HG03439 (cell line): ENCODE measurements around the gene DCST2.

Experiments
- ATAC-seq: cut with Tn5 transposase; IDR thresholded peaks from one replicate; pipeline ENCODE4 v1.9.1; 2021; ENCODE audit warnings: mild to moderate bottlenecking, moderate library complexity; ENCODE audit not compliant: unreplicated experiment

The DCST2 gene

GRCh38 chr1:155050560-155051341, 17.2 kb upstream of the DCST2 start, which contains the start of gene ADAM15:
TSS of gene ADAM15 (plus strand) at chr1:155051316. CDS start at chr1:155051387, 71 bp downstream.
- peak; percentile 66 for ATAC-seq

- no peak for ATAC-seq
These were observed 16.3 kb upstream of the DCST2 start for GRCh38 chr1:155049651-155050559.

DNA sequence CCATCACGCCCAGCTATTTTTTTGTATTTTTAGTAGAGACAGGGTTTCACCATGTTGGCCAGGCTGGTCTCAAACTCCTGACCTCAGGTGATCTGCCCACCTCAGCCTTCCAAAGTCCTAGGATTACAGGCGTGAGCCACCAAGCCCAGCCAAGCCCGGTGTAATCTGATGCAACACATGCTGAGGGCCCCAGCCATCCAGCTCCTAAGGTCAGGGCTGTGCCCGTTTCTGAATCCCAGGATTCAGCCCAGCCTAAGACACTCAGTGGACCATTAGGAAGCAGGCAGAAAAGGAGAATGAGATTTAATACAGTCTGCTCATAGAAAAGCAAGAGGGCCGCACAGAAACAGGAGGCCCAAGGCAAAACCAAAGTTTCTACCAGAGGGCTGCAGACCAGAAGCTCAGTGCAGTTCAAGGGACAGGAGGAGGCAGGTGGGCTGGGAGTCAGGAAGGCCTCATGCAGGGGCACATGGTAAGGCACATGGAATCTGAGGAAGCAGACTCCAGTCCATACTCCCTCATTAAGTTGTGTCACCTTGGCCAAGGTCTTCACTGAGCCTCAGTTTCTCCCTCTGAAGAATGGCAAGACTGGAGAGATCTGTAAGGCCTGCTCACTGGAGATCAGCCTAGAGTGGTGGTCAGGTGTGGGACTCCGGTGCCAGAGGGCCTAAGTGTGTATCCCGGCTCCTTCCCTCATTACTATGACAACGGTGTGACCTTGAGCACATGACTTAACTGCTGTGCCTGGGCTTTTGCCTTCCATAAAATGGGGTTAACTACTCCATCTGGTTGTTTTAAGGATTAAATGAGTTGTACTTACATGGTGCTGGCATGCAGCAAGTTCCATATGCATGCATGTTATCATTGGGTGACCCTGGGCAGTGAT, 15.1 kb upstream of the DCST2 start:
- ATAC-seq = no peak

DNA sequence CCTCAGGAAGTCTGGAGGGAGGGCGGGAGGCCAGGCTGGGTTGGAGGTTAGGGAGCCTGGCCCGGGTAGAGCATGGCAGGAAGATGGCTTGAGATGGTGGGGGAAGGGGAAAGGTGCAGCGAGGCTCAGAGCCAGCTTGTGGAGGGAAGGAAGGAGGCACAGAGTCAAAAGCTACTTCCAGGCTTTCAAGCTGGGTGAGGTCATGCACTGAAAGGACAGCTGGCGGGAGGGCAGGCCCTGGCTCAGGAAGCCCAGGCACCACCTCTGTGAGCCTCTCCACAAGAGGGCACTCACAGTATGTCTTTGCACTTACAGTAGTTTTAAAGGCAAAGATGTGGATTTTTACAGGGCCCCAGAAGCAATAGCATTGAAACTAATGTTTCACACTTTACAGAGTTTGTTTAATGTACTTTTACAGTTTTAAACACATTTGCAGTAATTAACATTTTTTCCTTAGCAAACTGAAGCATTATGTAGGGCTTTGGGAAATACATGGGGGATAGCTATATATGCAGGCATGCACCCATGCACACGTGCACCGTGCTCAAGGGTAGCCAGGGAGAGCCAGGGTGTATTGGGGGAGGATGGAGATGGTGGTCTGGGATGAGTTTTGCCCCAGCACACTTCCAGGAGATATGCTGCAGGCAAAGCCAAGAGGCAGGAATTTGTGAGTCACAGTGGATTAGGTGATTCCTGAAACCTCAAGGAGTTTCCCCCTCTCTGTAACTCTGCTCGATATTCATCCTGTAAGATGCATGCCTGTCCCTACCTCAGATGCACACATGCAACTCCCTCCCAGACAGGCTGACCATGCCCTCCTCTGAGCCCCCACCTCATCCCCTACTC, 11.5 kb upstream of the DCST2 start:
- ATAC-seq = no peak

DNA sequence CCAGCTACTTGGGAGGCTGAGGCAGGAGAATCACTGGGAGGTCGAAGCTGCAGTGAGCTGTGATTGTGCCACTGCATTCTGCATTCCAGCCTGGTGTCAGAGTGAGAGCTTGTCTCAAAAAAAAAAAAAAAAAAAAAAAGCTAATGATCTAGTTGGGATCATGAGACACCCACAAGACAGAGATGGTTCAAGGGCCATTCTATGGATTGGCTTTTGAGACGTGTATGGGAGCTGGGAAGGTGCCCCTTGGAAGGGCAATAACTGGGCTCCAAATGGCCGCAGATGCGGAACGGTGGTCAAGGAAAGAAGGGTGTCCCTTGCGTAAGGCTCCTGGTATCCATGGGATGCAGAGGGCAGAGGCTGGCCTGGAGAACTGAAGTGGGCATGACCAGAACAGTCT, 10.8 kb upstream of the DCST2 start:
- no peak for ATAC-seq

DNA sequence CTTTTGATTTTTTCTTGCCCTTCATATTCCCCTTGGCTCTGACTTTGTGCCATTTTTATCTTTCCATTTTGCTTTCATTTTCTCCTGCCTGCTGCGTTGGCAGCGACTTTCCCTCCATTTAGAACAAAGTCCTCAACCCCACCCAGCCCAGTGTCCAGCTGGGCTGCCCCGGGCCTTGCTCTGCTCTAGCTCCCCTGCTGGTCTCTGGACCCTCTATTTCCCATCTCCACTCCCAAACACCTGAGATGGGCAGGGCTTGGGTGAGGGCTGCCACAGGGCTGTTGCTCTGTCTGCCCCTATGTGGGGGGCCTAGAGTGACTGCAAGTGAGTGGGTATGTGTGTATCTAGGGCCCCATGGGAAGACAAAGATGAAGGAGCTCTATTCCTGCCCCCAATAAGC, 10.2 kb upstream of the DCST2 start:
- no peak for ATAC-seq

DNA sequence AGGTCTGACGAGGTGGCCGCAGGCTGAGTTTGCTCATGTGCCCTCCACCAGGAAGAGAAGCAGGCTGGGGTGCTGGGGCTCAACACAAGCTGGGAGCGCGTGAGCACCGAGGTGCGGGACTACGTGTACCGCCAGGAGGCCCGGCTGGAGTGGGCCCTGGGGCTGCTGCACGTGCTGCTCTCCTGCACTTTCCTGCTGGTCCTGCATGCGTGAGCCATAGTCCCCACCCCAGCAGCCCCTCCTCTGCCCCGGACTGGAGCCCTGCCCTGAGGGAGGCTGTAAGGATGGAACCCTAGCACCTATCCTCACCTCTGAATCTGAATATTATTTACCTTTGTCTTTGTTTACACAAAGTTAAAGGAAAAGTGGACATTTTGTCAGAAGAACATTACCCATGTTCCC, 9.7 kb upstream of the DCST2 start:
- no peak for ATAC-seq

GRCh38 chr1:155042789-155043188, 9.2 kb upstream of the DCST2 start:
- no peak for ATAC-seq

- no peak for ATAC-seq
These were observed 6.9 kb upstream of the DCST2 start for GRCh38 chr1:155040358-155041093.

DNA sequence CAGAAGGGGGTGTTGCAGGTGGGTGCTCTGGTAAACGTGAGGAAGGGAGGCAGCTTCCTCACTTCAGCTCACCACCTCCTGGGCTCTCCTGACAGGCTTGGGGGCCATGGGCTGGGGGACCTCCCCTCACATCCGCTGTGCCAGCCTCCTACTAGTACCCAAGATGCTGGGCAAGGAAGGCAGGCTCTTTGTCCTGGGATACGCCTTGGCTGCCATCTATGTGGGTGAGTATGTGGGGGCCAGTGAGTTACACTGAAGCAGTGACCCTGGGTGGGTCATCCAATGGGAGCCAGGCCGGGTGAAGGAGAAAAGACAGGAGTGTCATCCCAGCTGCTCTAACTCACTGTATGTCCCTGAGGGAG, 5.7 kb upstream of the DCST2 start:
- no peak for ATAC-seq

- no peak for ATAC-seq
These were observed 5.2 kb upstream of the DCST2 start for GRCh38 chr1:155038602-155039307.

DNA sequence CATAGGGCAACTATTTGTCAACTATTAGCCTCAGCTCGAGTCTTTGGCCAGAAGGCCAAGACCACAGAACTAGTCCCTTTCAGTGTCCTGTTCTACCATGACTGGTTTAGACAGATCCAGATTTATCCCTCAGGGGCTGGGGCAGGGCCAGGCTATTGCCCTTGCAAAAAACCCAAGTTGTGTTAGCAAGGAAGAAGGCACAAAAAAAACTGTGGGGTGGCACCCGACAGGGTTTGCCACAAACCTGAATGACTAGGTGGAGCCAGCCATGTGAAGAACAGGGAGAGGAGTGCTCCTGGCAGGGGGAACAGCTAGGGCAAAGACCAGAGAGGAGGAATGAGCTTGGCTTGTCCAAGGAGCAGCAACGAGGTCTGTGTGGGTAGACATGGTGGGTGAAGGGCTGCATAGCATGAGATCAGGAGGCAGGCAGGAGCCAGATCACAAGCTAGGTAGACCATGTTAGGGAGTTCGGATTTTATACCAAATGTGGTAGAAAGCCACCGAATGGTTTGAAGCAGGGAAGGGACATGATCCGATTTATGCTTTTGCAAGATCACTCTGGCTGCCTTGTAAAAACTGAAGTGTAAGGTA, 4.4 kb upstream of the DCST2 start:
- no peak for ATAC-seq

DNA sequence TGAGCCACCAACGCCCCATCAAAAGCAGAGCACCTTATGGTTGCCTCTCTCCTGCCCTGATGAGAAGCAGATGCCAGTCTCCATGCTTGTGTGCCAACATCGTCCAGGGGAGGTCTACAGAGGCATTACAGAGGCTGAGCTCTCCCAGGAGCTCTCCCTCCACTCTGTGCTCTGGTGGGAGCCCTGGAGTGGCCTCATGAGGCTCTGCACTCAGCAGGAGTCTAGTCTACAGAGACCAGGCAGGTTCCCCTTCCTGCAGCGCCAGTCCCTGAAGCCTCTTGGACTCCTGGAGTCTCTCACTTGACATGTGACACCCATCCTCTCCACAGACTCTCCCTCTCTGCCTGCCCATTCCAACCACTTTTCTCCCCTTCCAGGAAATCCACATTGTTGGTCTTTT, 3.5 kb upstream of the DCST2 start:
- ATAC-seq = no peak

DNA sequence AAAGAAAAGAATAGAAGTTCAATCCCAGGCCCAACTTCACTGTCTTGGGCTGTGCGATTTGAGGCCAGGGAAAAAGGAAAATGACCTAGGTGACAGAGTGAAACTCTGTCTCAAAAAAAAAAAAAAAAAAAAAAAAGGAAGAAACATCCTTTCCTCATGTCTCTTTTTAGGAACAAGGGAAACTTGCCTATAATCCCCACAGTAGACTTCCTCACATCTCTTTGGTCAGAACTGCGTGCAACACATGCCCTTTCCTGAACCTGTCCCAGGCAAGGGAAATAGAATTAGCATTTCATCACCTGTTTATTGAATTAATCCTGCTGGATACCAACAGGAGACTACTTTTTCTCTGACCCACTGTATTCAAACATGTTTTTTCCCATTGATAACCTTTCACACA, 2.4 kb upstream of the DCST2 start:
- ATAC-seq = no peak

DNA sequence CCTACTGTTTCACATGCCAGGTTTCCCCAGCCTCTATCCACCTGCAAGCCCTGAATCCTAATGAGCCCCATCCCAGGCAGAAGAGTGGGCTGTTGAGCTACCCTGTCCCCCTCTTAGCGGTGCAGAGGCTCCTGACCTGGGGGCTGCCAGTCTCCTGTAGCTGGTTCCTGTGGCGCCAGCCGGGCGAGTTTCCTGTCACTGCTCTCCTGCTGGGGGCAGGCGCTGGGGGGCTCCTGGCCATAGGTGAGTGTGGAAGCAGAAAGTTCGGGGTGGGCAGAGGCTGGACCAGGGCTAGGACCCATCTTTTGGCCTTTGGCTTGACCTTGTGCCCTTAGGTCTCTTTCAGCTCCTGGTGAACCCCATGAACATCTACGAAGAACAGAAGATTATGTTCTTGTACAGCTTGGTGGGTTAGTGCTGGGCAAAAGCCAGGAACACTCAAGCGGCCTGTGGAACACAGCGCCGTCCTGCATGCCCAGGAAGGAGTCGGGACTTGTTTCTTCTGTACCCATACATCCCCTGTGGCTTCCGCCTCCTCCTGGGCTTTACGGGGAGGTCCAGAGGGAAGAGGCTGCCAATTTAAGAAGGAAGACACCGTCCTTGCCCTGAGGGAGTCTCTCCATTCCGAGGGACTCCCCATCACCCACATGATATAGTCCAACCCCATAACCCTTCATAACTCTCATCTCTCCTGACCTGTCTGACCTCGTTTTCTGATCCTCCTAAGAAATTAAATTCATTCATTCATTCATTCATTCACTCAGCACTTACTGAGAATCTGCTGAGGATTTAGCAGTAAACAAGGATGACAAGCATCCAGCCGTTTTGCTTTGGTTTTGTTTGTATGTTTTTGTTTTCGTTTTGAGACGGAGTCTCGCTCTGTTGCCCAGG, 982 bp upstream of the DCST2 start:
- ATAC-seq = no peak

DNA sequence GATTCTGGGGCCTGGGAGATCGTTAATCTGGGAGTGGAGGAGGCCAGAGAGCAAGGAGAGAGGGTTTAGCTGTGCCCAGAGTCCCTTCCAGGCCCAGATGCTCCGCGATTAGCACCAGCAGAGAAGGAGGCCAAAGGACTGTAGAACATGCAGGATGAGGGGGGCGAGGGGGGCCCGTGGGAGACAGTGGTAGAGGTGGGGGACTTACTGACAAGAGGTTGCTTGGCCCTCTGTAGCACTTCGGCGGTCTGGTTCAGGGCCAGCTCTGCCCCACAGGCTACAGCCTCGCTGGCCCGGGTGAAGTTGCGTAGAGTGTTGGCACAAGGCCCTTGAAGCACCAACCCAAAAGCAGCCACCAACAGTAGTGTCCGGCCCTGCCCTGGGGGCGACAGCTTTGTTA, 695 bp downstream of the DCST2 start:
- no peak for ATAC-seq

- ATAC-seq = no peak
These were observed 2.7 kb downstream of the DCST2 start for GRCh38 chr1:155030899-155031298.
